GM13976 (cell line): Measurements from ENCODE around the gene TPT1.
"Not testable (repeated sequence)": the region's sequence is repeated elsewhere in the genome, so short reads cannot be mapped to it uniquely, and the experiment has no call there.

Experiments
- DNase-seq: peaks from one replicate; pipeline ENCODE4 v3.0.0; 2012; ENCODE audit warnings: low spot score
- in situ Hi-C: fragments of 300-500 bp; cut with MboI; formaldehyde crosslinking; loops from one replicate; pipeline ENCODE4 v1.12.0; 2022; ENCODE audit warnings: low sequenced_read_pairs, mixed read lengths, inconsistent platforms; ENCODE audit not compliant: unreplicated experiment
- TF ChIP-seq, protein P1 (sequence below): IDR thresholded peaks from 2 replicates; pipeline ENCODE4 v1.5.1; 2012; ENCODE audit warnings: borderline replicate concordance, mild to moderate bottlenecking; ENCODE audit not compliant: insufficient read depth; ENCODE audit errors: extremely low read depth, missing control alignments, control extremely low read depth

Gene TPT1

DNA sequence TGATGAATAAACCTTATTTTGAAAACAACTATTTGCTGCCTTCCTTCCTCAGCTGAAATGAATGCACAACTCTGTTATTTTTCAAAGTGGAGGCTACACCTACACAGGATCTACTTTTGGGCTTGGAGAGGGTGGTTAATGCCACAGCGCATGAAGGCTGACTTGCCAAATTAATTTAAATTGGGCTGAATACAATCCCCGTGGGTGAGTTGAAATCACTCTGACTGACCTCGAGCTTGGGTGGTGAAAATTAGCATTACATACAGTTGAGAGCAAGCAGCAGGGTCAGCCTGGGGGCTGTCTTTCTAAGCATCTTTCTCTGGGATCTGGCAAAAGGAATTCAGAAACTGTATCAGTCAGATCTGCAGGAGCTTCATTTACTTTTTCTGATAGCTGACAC, 38.5 kb downstream of the TPT1 start:
- in situ Hi-C loops: loop anchor here (5.0 kb wide), 1 partner anchor 255 kb away; no protein-coding TSS in a partner anchor
- TF ChIP-seq, protein P1, sequence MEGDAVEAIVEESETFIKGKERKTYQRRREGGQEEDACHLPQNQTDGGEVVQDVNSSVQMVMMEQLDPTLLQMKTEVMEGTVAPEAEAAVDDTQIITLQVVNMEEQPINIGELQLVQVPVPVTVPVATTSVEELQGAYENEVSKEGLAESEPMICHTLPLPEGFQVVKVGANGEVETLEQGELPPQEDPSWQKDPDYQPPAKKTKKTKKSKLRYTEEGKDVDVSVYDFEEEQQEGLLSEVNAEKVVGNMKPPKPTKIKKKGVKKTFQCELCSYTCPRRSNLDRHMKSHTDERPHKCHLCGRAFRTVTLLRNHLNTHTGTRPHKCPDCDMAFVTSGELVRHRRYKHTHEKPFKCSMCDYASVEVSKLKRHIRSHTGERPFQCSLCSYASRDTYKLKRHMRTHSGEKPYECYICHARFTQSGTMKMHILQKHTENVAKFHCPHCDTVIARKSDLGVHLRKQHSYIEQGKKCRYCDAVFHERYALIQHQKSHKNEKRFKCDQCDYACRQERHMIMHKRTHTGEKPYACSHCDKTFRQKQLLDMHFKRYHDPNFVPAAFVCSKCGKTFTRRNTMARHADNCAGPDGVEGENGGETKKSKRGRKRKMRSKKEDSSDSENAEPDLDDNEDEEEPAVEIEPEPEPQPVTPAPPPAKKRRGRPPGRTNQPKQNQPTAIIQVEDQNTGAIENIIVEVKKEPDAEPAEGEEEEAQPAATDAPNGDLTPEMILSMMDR: no peak
- no peak for DNase-seq

DNA sequence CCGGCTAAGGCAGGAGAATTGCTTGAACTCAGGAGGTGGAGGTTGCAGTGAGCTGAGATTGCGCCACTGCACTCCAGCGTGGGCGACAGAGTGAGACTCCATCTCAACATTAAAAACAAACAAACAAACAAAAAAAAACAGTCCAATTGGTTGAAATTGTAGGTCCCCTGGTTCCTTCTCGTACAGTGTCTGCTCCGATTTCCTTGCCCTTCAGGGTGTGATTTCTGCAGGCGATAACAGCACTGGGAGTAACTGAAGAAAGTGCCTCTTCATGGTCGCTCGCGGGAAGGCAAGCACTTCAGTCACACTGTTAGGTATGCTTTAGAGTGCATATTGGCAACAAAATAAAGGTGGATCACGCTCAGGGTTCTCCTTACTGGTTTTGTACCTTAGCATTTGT, 39.7 kb downstream of the TPT1 start:
- TF ChIP-seq, protein P1: no peak
- DNase-seq: no peak
- in situ Hi-C loops: loop anchor here (5.0 kb wide), 1 partner anchor 254 kb away; no protein-coding TSS in a partner anchor

DNA sequence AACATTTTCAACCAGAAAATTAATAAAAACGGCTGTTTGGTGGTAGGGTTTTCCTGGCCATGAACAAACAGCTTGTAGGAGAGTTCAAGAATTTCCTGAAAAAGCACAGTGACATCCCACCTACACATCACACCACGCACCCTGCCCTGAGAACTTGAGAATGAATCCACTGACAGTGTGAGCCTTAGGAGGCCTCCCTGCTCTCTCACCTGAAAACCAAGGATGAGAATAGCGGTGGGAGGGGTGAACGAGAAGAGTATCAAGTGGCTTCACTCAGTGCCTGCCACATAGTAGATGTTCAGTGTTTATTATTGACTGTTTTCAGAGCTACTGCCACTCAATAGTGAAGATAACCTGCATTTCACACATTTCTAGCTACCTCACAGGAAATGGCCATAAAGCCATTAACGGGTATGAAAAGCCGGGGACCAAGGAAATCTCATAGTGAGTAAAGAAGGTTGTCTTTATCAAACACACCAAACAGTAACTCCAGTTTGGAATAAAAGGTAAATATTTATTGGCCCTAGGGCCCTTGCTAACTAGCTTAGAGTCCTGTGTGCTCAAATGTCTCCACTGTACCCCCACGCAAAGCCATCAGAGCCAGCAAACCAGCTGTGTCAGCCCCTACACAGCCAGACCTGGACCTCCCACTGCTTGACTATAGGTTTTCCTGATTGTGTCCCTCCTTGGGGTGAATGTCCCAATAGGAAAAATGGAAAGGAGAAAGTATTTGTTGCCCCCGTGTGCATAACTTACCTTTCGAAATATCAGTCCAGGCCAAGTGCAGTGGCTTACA, 40.6 kb downstream of the TPT1 start:
- DNase-seq: no peak
- in situ Hi-C loops: loop anchor here (5.0 kb wide), 1 partner anchor 253 kb away; no protein-coding TSS in a partner anchor
- TF ChIP-seq, protein P1: no peak

DNA sequence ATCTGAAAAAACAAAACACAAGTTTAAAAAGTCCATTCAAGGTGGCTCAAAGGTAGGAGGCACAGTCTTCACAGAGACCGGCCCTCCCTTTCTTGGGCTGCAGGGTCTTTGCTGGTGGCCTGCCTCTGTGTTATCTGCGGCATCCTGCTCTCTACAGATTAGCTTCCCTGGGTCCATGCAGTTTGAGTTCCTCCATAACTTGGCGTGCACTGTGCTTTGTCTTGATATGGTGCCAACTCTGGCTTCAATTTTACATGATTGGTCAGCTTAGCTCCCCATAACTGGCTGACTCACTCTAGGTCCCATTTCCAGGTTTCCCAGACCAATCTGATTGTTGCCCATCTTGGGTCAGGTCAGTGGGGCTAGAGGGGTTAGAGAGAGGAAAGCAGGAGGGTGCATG, 41.8 kb downstream of the TPT1 start:
- DNase-seq: no peak
- in situ Hi-C loops: loop anchor here (25.0 kb wide), 1 partner anchor 837 kb away; no protein-coding TSS in a partner anchor
- TF ChIP-seq, protein P1: no peak

DNA sequence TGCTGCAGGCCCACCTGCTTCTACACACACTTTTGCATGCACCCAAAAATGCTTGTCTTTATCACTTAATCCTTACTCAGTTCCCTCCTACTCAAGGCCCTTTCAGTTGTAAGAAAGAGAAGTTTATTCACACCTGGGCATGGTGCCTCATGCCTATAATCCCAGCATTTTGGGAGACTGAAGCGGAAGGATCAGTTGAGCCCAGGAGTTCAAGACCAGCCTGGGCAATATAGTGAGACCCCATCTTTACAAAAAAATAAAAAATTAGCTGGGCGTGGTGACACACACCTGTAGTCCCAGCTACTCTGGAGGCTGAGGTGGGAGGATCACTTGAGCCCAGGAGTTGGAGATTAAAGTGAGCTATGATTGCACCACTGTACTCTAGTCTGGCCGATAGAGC, 42.4 kb downstream of the TPT1 start:
- not testable (repeated sequence) for DNase-seq
- in situ Hi-C loops: loop anchor here (25.0 kb wide), 1 partner anchor 836 kb away; no protein-coding TSS in a partner anchor

DNA sequence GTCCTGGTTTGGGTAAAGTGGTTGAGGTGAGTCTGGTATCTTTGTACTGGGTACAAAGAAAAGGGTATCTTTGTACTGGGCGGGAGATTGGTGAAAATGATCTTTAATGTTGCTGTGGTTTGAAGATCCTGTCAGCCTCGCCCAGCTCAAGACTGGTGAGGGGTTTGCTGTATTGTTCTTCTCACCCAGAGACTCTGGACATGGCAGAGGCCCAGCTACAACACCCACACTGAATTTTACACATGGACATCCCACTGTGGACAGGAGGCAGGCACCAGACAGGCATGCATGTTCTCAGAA, 42.8 kb downstream of the TPT1 start:
- TF ChIP-seq, protein P1: no peak
- in situ Hi-C loops: loop anchor here (25.0 kb wide), 1 partner anchor 836 kb away; no protein-coding TSS in a partner anchor
- no peak for DNase-seq

DNA sequence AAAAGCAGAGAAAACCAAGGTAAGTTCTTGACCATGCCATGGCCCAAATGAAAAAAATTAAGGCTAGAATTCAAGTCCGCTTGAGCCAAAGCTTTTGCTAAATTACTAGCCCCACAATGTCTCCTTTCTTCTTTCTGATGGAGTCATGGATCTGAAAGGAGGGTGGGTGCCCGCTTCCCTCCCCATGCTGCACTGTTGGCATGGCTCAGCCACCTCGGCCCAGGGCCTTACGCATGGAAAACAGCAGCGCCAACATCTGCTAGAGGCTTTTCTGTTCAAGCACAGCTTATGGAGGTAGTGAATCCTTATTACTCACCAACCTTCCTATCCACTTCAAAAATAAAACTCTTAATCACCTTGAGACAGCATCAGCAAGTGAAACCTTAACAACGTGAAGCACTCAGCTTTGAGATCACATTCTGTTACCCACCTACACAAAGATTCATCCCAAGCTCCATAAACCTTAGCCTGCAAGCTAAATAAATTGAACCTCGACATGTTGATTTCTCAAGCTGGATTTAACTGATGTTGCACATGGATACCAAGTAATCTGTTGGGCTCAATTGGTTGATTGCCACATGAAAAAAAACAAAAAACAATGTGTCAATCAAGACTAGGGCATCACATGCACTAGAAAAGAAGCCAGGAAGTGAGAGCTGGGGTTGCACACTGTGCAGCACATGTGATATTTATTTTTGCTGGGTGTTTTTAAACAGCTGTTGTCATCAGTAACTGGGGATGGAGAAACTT, 43.4 kb downstream of the TPT1 start:
- DNase-seq: no peak
- in situ Hi-C loops: loop anchor here (25.0 kb wide), 1 partner anchor 835 kb away; no protein-coding TSS in a partner anchor
- TF ChIP-seq, protein P1: no peak
